ENCODE results near the gene SNAPC4.

- TF ChIP-seq CTCF (IDR thresholded peaks at IDR 0.05) (no peak), POLR2A (IDR thresholded peaks at IDR 0.05) (no peak), EP300 (IDR thresholded peaks at IDR 0.05) (no peak)
These were observed 3.6 kb upstream of the SNAPC4 start for GRCh38 chr9:136403538-136403914.

Measured in ovary (tissue), 3 donors.